Endothelial cell of umbilical vein (primary cell): ENCODE measurements around the gene WASHC1. TPM values are rescaled to one million over a fixed set of nuclear protein-coding genes. Genes with fewer than 3 reads are reported as not detected.
"Not testable (repeated sequence)": the region's sequence is repeated elsewhere in the genome, so short reads cannot be mapped to it uniquely, and the experiment has no call there.

ENCODE experiments used
- BruUV-seq: library from RNA; stranded (reverse); fragments of 400-500 nt; replicated peaks from 2 replicates; lab custom pipeline; 2021; lab: Mats Ljungman, UMichigan
- CTCF ChIA-PET: fragments of 300-600, 350-600 bp; sonication (Branson Sonifier 250); formaldehyde crosslinking; loops from one replicate; lab custom pipeline; 2021; ENCODE audit warnings: antibody characterized with exemption, inconsistent platforms; lab: Charles Lee
- POLR2A ChIA-PET: fragments of 300-600, 350-600 bp; sonication (Branson Sonifier 250); formaldehyde crosslinking; loops from one replicate; lab custom pipeline; 2021; ENCODE audit warnings: antibody characterized with exemption, inconsistent platforms; lab: Charles Lee
- DNase-seq: peaks from one replicate; pipeline ENCODE4 v3.0.0-alpha.2; 2011; ENCODE audit warnings: low read depth, low spot score
- FAIRE-seq: peaks from 2 replicates; lab custom pipeline; 2011; peaks lifted over from hg19 to GRCh38; lab: Jason Lieb, UNC
- H2AFZ ChIP-seq: 2 replicates; pipeline ENCODE4 v1.6.0; 2012; ENCODE audit warnings: low read depth, low read length, control low read depth, inconsistent platforms
- H3K27ac ChIP-seq: 2 replicates; pipeline ENCODE4 v1.5.1; 2011; ENCODE audit warnings: low read depth, mild to moderate bottlenecking, control low read depth, low read length, moderate library complexity; ENCODE audit not compliant: insufficient read depth
- H3K27me3 ChIP-seq, 2 experiments: 2 replicates each; pipeline versions ENCODE4 v1.6.0 to v1.6.1; 2011; ENCODE audit warnings: low read length in 2 of 2, mixed read lengths in 1 of 2; ENCODE audit not compliant: control insufficient read depth in 2 of 2, insufficient read depth in 2 of 2
- H3K36me3 ChIP-seq, 2 experiments: 2 replicates in 1 of 2; 3 replicates in 1 of 2; pipeline ENCODE4 v1.5.1; 2011; ENCODE audit warnings: low read length in 2 of 2, mild to moderate bottlenecking in 1 of 2, moderate library complexity in 1 of 2; ENCODE audit not compliant: control insufficient read depth in 2 of 2, insufficient read depth in 2 of 2; ENCODE audit errors: extremely low read depth in 1 of 2
- H3K4me1 ChIP-seq: 3 replicates; pipeline ENCODE4 v1.5.1; 2011; ENCODE audit warnings: mild to moderate bottlenecking, low read length; ENCODE audit not compliant: control insufficient read depth, insufficient read depth; ENCODE audit errors: extremely low read depth
- H3K4me2 ChIP-seq: 2 replicates; pipeline ENCODE4 v1.6.1; 2011; ENCODE audit warnings: low read length, control low read depth, mixed read lengths; ENCODE audit not compliant: insufficient read depth
- H3K4me3 ChIP-seq, 3 experiments: fragments of 200-600 bp in 1 of 3; sonication (generic), shearing (Covaris generic) in 1 of 3; replicated peaks in 1 of 3; 2 replicates each; pipeline ENCODE4 v1.5.1; 2011 to 2016; ENCODE audit warnings: control low read depth in 3 of 3, low read length in 3 of 3, mild to moderate bottlenecking in 2 of 3, inconsistent platforms in 1 of 3, low read depth in 1 of 3, moderate library complexity in 1 of 3; ENCODE audit not compliant: insufficient read depth in 1 of 3
- H3K79me2 ChIP-seq: 2 replicates; pipeline ENCODE4 v1.6.0; 2012; ENCODE audit warnings: low read length, inconsistent platforms; ENCODE audit not compliant: control insufficient read depth, insufficient read depth
- H3K9ac ChIP-seq: replicated peaks from 2 replicates; pipeline ENCODE3; 2011; ENCODE audit warnings: low read length, control low read depth; ENCODE audit not compliant: insufficient read depth; ENCODE audit errors: extremely low read depth
- H3K9me1 ChIP-seq: replicated peaks from 3 replicates; pipeline ENCODE4 v1.6.0; 2011; ENCODE audit warnings: mild to moderate bottlenecking, low read length; ENCODE audit not compliant: control insufficient read depth, insufficient read depth; ENCODE audit errors: extremely low read depth
- H3K9me3 ChIP-seq: replicated peaks from 2 replicates; pipeline ENCODE4 v1.5.1; 2012; ENCODE audit warnings: low read length, inconsistent platforms; ENCODE audit not compliant: control insufficient read depth, insufficient read depth
- H4K20me1 ChIP-seq: replicated peaks from 2 replicates; pipeline ENCODE3; 2011; ENCODE audit warnings: mild to moderate bottlenecking, low read length; ENCODE audit not compliant: control insufficient read depth, insufficient read depth; ENCODE audit errors: extremely low read depth
- CTCF ChIP-seq, 2 donors: IDR thresholded peaks; 1 replicate in 1 of 2; 2 replicates in 1 of 2; pipeline ENCODE4 v1.5.1; 2011; ENCODE audit warnings: low read length in 2 of 2, mild to moderate bottlenecking in 2 of 2, moderate library complexity in 2 of 2, control low read depth in 1 of 2, inconsistent platforms in 1 of 2, low read depth in 1 of 2; ENCODE audit not compliant: insufficient read depth in 1 of 2; ENCODE audit errors: extremely low read depth in 1 of 2
- dilution Hi-C: fragments of 300-500 bp; cut with MboI; formaldehyde crosslinking; loops from one replicate; pipeline ENCODE4 v1.15.0; 2019; ENCODE audit warnings: low sequenced_read_pairs; ENCODE audit not compliant: extremely low pct_ligation_motif_present
- intact Hi-C: fragments of 100-400 bp; cut with micrococcal nuclease; formaldehyde crosslinking; loops from one replicate; pipeline ENCODE4 v1.10.0; 2022
- polyA plus RNA-seq, 4 experiments: library from polyadenylated mRNA; depleted of rRNA in 3 of 4; stranded (reverse) in 3 of 4; unstranded in 1 of 4; fragments of >200 nt; gene quantifications; 2 replicates each; pipeline versions ENCODE4 v1.2.1 to v1.2.3, GENCODE V29; 2011 to 2012; ENCODE audit warnings: missing spikeins in 1 of 4
- total RNA-seq: library from RNA; stranded (reverse); gene quantifications from 2 replicates; pipeline ENCODE4 v1.2.3, GENCODE V29; 2021

The WASHC1 gene
- total and polyA plus RNA-seq, 2 donors (not counting 3 experiments of a cell fraction or from before 2014, with no cell fraction given): 11.5 to 12.3 TPM

- BruUV-seq, intact Hi-C loops, H3K9ac ChIP-seq, POLR2A ChIA-PET, H3K27me3 ChIP-seq, H3K4me1 ChIP-seq, H3K79me2 ChIP-seq, H3K4me2 ChIP-seq, H3K4me3 ChIP-seq, H3K9me3 ChIP-seq, CTCF ChIA-PET, dilution Hi-C loops, H3K9me1 ChIP-seq, H4K20me1 ChIP-seq, H2AFZ ChIP-seq, H3K36me3 ChIP-seq, DNase-seq, H3K27ac ChIP-seq, FAIRE-seq: not testable (repeated sequence)
- TF ChIP-seq CTCF (IDR thresholded peaks at IDR 0.05; ENCODE audit: extremely low read depth in 1 of 2, insufficient read depth in 1 of 2, low read depth in 1 of 2, low read length in 2 of 2): peak; percentile 10 to 40
Observed at GRCh38 chr9:11206-11605, 18.1 kb downstream of the WASHC1 start.

- FAIRE-seq, dilution Hi-C loops, H3K27me3 ChIP-seq, H3K9ac ChIP-seq, H3K27ac ChIP-seq, H3K4me2 ChIP-seq, H3K4me3 ChIP-seq, DNase-seq, BruUV-seq, H3K79me2 ChIP-seq, CTCF ChIA-PET, H3K36me3 ChIP-seq, H3K4me1 ChIP-seq, H3K9me1 ChIP-seq, H4K20me1 ChIP-seq, intact Hi-C loops, H2AFZ ChIP-seq, H3K9me3 ChIP-seq, POLR2A ChIA-PET: not testable (repeated sequence)
Observed at GRCh38 chr9:10653-11053, 18.6 kb downstream of the WASHC1 start.

GRCh38 chr9:10207-10606 lies 19.0 kb downstream of the WASHC1 start:
- H3K9me3 ChIP-seq, H3K79me2 ChIP-seq, BruUV-seq, H3K4me2 ChIP-seq, H3K36me3 ChIP-seq, DNase-seq, H3K9me1 ChIP-seq, H3K4me3 ChIP-seq, CTCF ChIA-PET, H3K27ac ChIP-seq, intact Hi-C loops, H3K9ac ChIP-seq, H2AFZ ChIP-seq, H3K27me3 ChIP-seq, POLR2A ChIA-PET, H3K4me1 ChIP-seq, H4K20me1 ChIP-seq, dilution Hi-C loops: not testable (repeated sequence)
- FAIRE-seq: peak; percentile 70
